Esophagus squamous epithelium (tissue), 5 donors: ENCODE results near the gene ITPR3. TPM values are rescaled to one million over a fixed set of nuclear protein-coding genes. Genes with fewer than 3 reads are reported as not detected.

Experiments
- DNase-seq: peaks from one replicate; lab custom pipeline; 2025; lab: John Stamatoyannopoulos, UW
- H3K27ac ChIP-seq, 4 donors: fragments of 200-600 bp; sonication (generic); one replicate each; pipeline ENCODE4 v1.5.1; 2016 to 2019; ENCODE audit warnings: mild to moderate bottlenecking in 1 of 4
- H3K27me3 ChIP-seq, 4 donors: fragments of 200-600 bp; sonication (generic); 1 replicate in 3 of 4; 2 replicates in 1 of 4; pipeline versions ENCODE4 v1.5.1 to v1.6.0; 2017 to 2021; ENCODE audit warnings: antibody characterized with exemption in 1 of 4
- H3K36me3 ChIP-seq, 3 donors: fragments of 200-600 bp; sonication (generic); one replicate each; pipeline ENCODE4 v1.5.1; 2016 to 2019
- H3K4me1 ChIP-seq, 3 donors: fragments of 200-600 bp; sonication (generic); one replicate each; pipeline ENCODE4 v1.5.1; 2017 to 2019
- H3K4me3 ChIP-seq, 4 donors: fragments of 200-600 bp; sonication (generic); 1 replicate in 3 of 4; 2 replicates in 1 of 4; pipeline ENCODE4 v1.5.1; 2016 to 2019; ENCODE audit warnings: mild to moderate bottlenecking in 2 of 4, moderate library complexity in 1 of 4
- H3K9me3 ChIP-seq, 3 donors: fragments of 200-600 bp; sonication (generic); one replicate each; pipeline ENCODE4 v1.5.1; 2016 to 2019
- CTCF ChIP-seq, 6 experiments: fragments of 450-650 bp in 4 of 6; fragments of 200-600 bp in 2 of 6; sonication (generic) in 2 of 6; IDR thresholded peaks; one replicate each; pipeline ENCODE4 v1.5.1; 2016 to 2019; ENCODE audit warnings: antibody characterized with exemption in 6 of 6, mild to moderate bottlenecking in 4 of 6, moderate library complexity in 4 of 6
- POLR2A ChIP-seq, 4 donors: fragments of 450-650 bp; IDR thresholded peaks; one replicate each; pipeline ENCODE4 v1.6.1; 2017; ENCODE audit warnings: antibody characterized with exemption in 4 of 4, mild to moderate bottlenecking in 4 of 4, moderate library complexity in 3 of 4
- WGBS, 2 donors: methylation state at CpG; one replicate each; pipeline ENCODE4 v1.1.5; 2018; 5-methylcytosine and 5-hydroxymethylcytosine counted together
- intact Hi-C: fragments of 100-400 bp; cut with DNase I; formaldehyde crosslinking; loops from one replicate; pipeline ENCODE4 v1.15.0; 2022
- total RNA-seq, 4 donors: library from RNA; depleted of rRNA; stranded (reverse); fragments of >200 nt; gene quantifications; one replicate each; pipeline ENCODE4 v1.1.0, GENCODE V29; 2016
- donor health status: DM: yes; HTN: yes; CAD: no.

Gene ITPR3
- total RNA-seq, 4 donors from 2014 or later = 21.8 to 39.2 (median 35.3) TPM

- TF ChIP-seq POLR2A (IDR thresholded peaks at IDR 0.05) (no peak), CTCF (IDR thresholded peaks at IDR 0.05) (no peak)
- H3K4me1 ChIP-seq = peaks cover 31 to 83% (median 75%) of the 10 kb centered on the region in 3 donors
- H3K27me3 ChIP-seq = no peaks in the 10 kb centered on the region
- H3K4me3 ChIP-seq = no peak overlapping the region
- WGBS, 2 donors = 53 to 83% methylated on average over 1 to 5 of the region's 5 CpGs
- no peak for DNase-seq
- H3K27ac ChIP-seq = peak overlapping the region; percentile 40 to 73 (median 58)
- intact Hi-C loops = no loop called here
- H3K36me3 ChIP-seq = peaks cover 14 to 77% (median 20%) of the 10 kb centered on the region in 3 donors
- no peaks in the 10 kb centered on the region for H3K9me3 ChIP-seq
Observed at GRCh38 chr6:33694977-33695376, 73.9 kb downstream of the ITPR3 start.

GRCh38 chr6:33695451-33695887 lies 74.3 kb downstream of the ITPR3 start:
- Histone ChIP-seq H3K4me3 (no peak overlapping the region), H3K9me3 (no peaks in the 10 kb centered on the region), H3K4me1 (peaks cover 34 to 88% (median 80%) of the 10 kb centered on the region in 3 donors), H3K27me3 (no peaks in the 10 kb centered on the region), H3K36me3 (peaks cover 13 to 72% (median 20%) of the 10 kb centered on the region in 3 donors), H3K27ac (peak overlapping the region; percentile 40 to 73 (median 58))
- intact Hi-C loops = no loop called here
- TF ChIP-seq CTCF (IDR thresholded peaks at IDR 0.05) (no peak), POLR2A (IDR thresholded peaks at IDR 0.05) (no peak)
- no peak for DNase-seq
- WGBS, 2 donors = 45% methylated on average over 2 of the region's 16 CpGs; no CpG with 5 or more reads in 1 of the 2 donors

- no peak for DNase-seq
- Histone ChIP-seq H3K27me3 (no peaks in the 10 kb centered on the region), H3K36me3 (peaks cover 7 to 66% (median 16%) of the 10 kb centered on the region in 3 donors), H3K4me1 (peaks cover 39 to 94% (median 84%) of the 10 kb centered on the region in 3 donors), H3K27ac (peak overlapping the region; percentile 40 to 73 (median 58)), H3K4me3 (no peak overlapping the region), H3K9me3 (no peaks in the 10 kb centered on the region)
- intact Hi-C loops = no loop called here
- WGBS, 2 donors = 40 to 79% methylated on average over 1 to 10 of the region's 10 CpGs
- TF ChIP-seq CTCF (IDR thresholded peaks at IDR 0.05) (no peak), POLR2A (IDR thresholded peaks at IDR 0.05) (no peak)
Observed at GRCh38 chr6:33696076-33696475, 75.0 kb downstream of the ITPR3 start.

- DNase-seq = no peak
- Histone ChIP-seq H3K27me3 (no peaks in the 10 kb centered on the region), H3K36me3 (peaks cover 3 to 58% (median 11%) of the 10 kb centered on the region in 3 donors), H3K4me1 (peaks cover 39 to 93% (median 83%) of the 10 kb centered on the region in 3 donors), H3K4me3 (no peak overlapping the region), H3K9me3 (no peaks in the 10 kb centered on the region), H3K27ac (peak overlapping the region; percentile 40 to 84 (median 58))
- TF ChIP-seq CTCF (IDR thresholded peaks at IDR 0.05) (no peak), POLR2A (IDR thresholded peaks at IDR 0.05) (no peak)
- WGBS, 2 donors = 20 to 48% methylated on average over 6 to 10 of the region's 15 CpGs
- intact Hi-C loops = no loop called here
Observed at GRCh38 chr6:33696548-33697518, 75.7 kb downstream of the ITPR3 start.

GRCh38 chr6:33697845-33698244 lies 76.7 kb downstream of the ITPR3 start:
- no peaks in the 10 kb centered on the region for H3K9me3 ChIP-seq
- peaks cover 39 to 83% (median 73%) of the 10 kb centered on the region in 3 donors for H3K4me1 ChIP-seq
- peaks cover 3 to 48% (median 9%) of the 10 kb centered on the region in 3 donors for H3K36me3 ChIP-seq
- H3K27me3 ChIP-seq = no peaks in the 10 kb centered on the region
- intact Hi-C loops = no loop called here
- no peak overlapping the region for H3K4me3 ChIP-seq
- 92 to 95% methylated on average over 10 of the region's 10 CpGs for WGBS, 2 donors
- no peak for DNase-seq
- TF ChIP-seq CTCF (IDR thresholded peaks at IDR 0.05) (no peak), POLR2A (IDR thresholded peaks at IDR 0.05) (no peak)
- H3K27ac ChIP-seq = peak overlapping the region in 3 of 4 donors; percentile 61 to 84 (median 74)
